ENCODE measurements around the gene FLRT1.

The FLRT1 gene

GRCh38 chr11:64035576-64035975 is at the start of gene FLRT1:
TSS of gene FLRT1 (plus strand) at chr11:64035931. CDS start at chr11:64116268, 80,337 bp downstream.
- in situ Hi-C loops (cut with MboI; ENCODE audit: low sequenced_read_pairs) = no loop called here

- in situ Hi-C loops (cut with MboI; ENCODE audit: low sequenced_read_pairs) = no loop called here
Measured at GRCh38 chr11:63986156-63986931, 49.4 kb upstream of the FLRT1 start, which contains the start of gene OTUB1. TSS of gene OTUB1 (plus strand) at chr11:63986438. CDS start at chr11:63986457, 19 bp downstream.

GRCh38 chr11:63986932-63987513 is 48.7 kb upstream of the FLRT1 start:
- in situ Hi-C loops (cut with MboI; ENCODE audit: low sequenced_read_pairs) = no loop called here

GRCh38 chr11:63991558-63991957 is 44.2 kb upstream of the FLRT1 start:
- in situ Hi-C loops (cut with MboI; ENCODE audit: low sequenced_read_pairs) = no loop called here

GRCh38 chr11:63993100-63993499 is 42.6 kb upstream of the FLRT1 start:
- in situ Hi-C loops (cut with MboI; ENCODE audit: low sequenced_read_pairs) = no loop called here

GRCh38 chr11:63993993-63994392 is 41.7 kb upstream of the FLRT1 start:
- in situ Hi-C loops (cut with MboI; ENCODE audit: low sequenced_read_pairs) = no loop called here

GRCh38 chr11:63996512-63996911 is 39.2 kb upstream of the FLRT1 start:
- in situ Hi-C loops (cut with MboI; ENCODE audit: low sequenced_read_pairs) = no loop called here

GRCh38 chr11:63997104-63997700 is 38.5 kb upstream of the FLRT1 start:
- in situ Hi-C loops (cut with MboI; ENCODE audit: low sequenced_read_pairs) = no loop called here

- in situ Hi-C loops (cut with MboI; ENCODE audit: low sequenced_read_pairs) = no loop called here
Measured at GRCh38 chr11:63997801-63998337, 37.9 kb upstream of the FLRT1 start.

GRCh38 chr11:63998558-63999348 is 37.0 kb upstream of the FLRT1 start:
- in situ Hi-C loops (cut with MboI; ENCODE audit: low sequenced_read_pairs) = no loop called here

- in situ Hi-C loops (cut with MboI; ENCODE audit: low sequenced_read_pairs) = loop anchor here (10.0 kb wide), 1 partner anchor 145 kb away; no protein-coding TSS in a partner anchor
Measured at GRCh38 chr11:63999349-64000025, 36.2 kb upstream of the FLRT1 start.

- in situ Hi-C loops (cut with MboI; ENCODE audit: low sequenced_read_pairs) = loop anchor here (10.0 kb wide), 1 partner anchor 145 kb away; no protein-coding TSS in a partner anchor
Measured at GRCh38 chr11:64000026-64000739, 35.5 kb upstream of the FLRT1 start.

- in situ Hi-C loops (cut with MboI; ENCODE audit: low sequenced_read_pairs) = loop anchor here (10.0 kb wide), 1 partner anchor 144 kb away; no protein-coding TSS in a partner anchor
Measured at GRCh38 chr11:64000740-64001483, 34.8 kb upstream of the FLRT1 start.

- in situ Hi-C loops (cut with MboI; ENCODE audit: low sequenced_read_pairs) = loop anchor here (10.0 kb wide), 1 partner anchor 143 kb away; no protein-coding TSS in a partner anchor
Measured at GRCh38 chr11:64001484-64002420, 34.0 kb upstream of the FLRT1 start.

- in situ Hi-C loops (cut with MboI; ENCODE audit: low sequenced_read_pairs) = loop anchor here (10.0 kb wide), 1 partner anchor 141 kb away; no protein-coding TSS in a partner anchor
Measured at GRCh38 chr11:64003807-64004589, 31.7 kb upstream of the FLRT1 start.

- in situ Hi-C loops (cut with MboI; ENCODE audit: low sequenced_read_pairs) = loop anchor here (10.0 kb wide), 1 partner anchor 140 kb away; no protein-coding TSS in a partner anchor
Measured at GRCh38 chr11:64004590-64004984, 31.1 kb upstream of the FLRT1 start.

- in situ Hi-C loops (cut with MboI; ENCODE audit: low sequenced_read_pairs) = loop anchor here (10.0 kb wide), 1 partner anchor 139 kb away; no protein-coding TSS in a partner anchor
Measured at GRCh38 chr11:64005691-64006090, 30.0 kb upstream of the FLRT1 start.
